NCI-H460 (cell line): ENCODE results near the gene CFAP298. TPM values are rescaled to one million over a fixed set of nuclear protein-coding genes. Genes with fewer than 3 reads are reported as not detected.
"Not testable (repeated sequence)": the region's sequence is repeated elsewhere in the genome, so short reads cannot be mapped to it uniquely, and the experiment has no call there.

ENCODE experiments used
- DNase-seq: peaks from one replicate; pipeline ENCODE4 v3.0.0-alpha.2; 2016; ENCODE audit warnings: low read depth; ENCODE audit errors: extremely low read depth
- polyA plus RNA-seq: library from polyadenylated mRNA; depleted of rRNA; stranded (reverse); fragments of >200 nt; gene quantifications from 2 replicates; pipeline ENCODE4 v1.2.3, GENCODE V29; 2014; cell fraction: nucleus; rRNA removed
- total RNA-seq: library from RNA; depleted of rRNA; stranded (reverse); fragments of >200 nt; shearing (Covaris generic); gene quantifications from 2 replicates; pipeline ENCODE4 v1.2.3, GENCODE V29; 2014; rRNA removed

CFAP298 gene, protein sequence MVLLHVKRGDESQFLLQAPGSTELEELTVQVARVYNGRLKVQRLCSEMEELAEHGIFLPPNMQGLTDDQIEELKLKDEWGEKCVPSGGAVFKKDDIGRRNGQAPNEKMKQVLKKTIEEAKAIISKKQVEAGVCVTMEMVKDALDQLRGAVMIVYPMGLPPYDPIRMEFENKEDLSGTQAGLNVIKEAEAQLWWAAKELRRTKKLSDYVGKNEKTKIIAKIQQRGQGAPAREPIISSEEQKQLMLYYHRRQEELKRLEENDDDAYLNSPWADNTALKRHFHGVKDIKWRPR
- total RNA-seq = 44.5 and 52.7 TPM in 2 replicates
- 43.0 and 59.4 TPM in 2 replicates for polyA plus RNA-seq

DNA sequence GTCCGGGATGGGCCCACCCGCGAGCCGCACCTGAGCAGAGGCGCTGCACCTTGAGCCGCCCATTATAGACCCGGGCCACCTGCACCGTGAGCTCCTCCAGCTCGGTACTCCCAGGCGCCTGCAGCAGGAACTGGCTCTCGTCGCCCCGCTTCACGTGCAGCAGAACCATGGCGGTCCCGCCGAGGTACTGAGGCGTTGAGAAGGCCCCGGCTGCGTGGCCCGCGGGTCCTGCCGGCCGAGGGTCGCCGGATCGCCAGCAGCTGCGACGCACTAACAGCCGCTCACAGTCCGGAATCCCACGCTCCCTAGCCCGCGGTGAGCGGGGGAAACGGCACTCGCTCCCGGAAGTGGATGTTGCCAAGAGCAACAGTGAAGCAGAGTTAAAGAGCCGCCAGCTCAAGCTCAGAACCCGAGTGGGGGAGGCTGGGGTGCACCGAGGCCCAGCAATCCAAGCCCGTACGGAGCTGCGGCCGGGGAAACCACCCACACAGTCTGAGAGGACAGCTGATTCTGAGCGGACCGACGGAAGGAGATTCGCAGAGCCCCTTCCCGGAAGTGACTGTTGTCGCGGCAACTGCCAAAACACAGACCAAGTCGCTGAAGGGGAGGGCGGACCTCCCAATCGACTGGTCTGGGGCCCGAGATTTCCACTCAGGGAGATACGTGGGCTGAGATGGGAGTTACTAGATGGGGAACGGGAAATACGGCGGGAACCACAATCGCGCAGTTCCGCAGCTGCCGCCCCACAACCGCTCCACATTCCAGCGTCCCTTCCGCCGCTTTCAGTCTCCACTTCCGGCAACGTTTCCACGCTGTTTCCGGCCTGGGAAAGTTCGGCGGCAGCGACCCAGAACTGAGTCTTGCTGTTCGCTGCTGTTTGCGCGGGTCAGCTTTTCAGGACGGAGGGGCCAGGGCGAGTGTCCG, at the start of gene CFAP298:
CFAP298 (minus strand) TSS at position 303 of the 924 bp plus-strand sequence; CDS start at position 169, 134 bp downstream.
- peak; percentile 71 for DNase-seq

DNA sequence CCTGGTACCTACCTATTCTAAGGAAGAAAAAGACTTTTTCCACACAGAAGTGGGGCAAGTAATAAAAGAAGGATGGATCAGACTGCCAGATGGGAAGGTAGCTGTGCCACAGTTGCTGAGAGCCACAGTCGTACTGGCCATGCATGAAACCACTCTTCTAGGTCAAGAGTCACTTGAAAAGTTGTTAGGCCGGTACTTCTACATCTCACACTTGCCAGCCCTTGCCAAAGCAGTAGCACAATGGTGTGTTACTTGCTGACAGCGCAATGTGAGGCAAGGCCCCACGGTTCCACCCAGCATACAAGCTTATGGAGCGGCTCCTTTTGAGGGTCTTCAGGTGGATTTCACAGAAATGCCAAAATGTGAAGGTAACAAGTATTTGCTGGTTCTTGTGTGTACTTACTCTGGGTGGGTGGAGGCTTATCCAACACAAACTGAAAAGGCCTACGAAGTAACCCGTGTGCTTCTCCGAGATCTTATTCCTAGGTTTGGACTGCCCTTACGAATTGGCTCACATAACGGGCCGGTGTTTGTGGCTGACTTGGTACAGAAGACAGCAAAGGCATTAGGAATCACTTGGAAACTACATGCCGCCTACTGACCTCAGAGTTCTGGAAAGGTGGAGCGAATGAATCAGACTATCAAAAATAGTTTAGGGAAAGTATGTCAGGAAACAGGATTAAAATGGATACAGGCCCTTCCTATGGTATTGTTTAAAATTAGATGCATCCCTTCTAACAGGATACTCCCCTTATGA, 49.0 kb upstream of the CFAP298 start:
- not testable (repeated sequence) for DNase-seq

DNA sequence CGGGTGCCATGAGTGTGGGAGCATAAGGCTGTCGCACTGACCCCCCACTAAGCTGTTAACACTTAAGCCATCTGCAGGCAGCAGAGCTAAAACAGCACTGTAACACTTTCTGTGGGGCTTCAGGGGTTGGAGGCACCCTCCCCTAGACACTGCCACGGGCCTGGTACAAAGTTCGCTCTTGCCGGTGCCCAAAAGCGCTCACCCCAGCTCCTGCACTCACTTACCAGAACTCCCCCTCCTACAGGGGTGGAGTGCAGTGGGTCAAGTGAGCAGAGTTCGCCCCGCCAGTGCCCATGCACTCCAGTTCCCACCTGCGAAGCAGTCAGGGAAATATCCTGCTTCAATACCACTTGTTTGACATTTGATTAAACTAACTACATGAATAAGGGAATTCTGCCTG, 46.3 kb upstream of the CFAP298 start:
- no peak for DNase-seq

DNA sequence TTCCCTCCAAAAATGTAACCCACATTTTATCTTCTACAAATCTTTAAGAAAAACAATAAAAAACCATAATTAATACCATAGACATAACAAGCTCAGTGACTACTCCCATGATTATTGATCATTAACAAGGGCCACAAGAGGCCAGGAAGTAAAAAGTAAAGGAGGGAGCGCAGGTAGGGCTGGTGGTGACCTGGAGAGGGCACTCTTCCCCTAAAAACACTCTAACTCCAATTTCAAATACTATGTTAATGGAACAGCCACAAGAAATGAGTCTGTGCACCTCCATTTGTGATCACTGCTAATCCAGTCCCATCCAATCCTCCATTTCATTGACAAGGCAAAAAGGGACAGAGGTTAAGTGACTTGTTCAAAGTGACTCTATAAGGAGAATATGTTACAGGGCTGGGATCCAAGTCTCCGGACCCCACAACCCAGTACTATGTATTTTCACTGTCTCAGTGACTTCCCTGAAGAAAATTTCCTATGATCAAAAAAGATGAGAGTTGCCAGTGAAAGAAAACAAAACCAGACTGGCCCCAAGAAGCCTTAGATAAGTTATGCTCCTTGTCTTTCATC, 41.2 kb upstream of the CFAP298 start:
- DNase-seq = peak; percentile 15

DNA sequence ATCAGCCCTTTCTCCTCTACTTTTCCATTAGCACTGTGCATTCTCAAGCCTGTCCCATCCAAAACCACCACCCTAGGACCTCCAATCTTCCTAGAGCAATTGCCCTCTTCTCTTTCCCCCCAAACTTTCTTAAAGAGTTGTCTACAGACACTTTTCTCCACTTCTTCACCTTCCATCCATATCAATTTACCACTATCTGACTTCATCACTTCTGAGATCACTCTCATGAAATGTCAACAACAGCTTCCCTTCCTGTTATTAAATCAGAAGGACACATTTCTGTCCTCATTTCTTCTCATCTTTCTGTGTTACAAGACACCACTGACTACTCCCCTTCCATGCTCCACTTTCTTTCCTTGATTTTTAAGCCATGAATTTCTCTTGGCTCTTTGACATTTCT, 36.0 kb upstream of the CFAP298 start:
- no peak for DNase-seq

DNA sequence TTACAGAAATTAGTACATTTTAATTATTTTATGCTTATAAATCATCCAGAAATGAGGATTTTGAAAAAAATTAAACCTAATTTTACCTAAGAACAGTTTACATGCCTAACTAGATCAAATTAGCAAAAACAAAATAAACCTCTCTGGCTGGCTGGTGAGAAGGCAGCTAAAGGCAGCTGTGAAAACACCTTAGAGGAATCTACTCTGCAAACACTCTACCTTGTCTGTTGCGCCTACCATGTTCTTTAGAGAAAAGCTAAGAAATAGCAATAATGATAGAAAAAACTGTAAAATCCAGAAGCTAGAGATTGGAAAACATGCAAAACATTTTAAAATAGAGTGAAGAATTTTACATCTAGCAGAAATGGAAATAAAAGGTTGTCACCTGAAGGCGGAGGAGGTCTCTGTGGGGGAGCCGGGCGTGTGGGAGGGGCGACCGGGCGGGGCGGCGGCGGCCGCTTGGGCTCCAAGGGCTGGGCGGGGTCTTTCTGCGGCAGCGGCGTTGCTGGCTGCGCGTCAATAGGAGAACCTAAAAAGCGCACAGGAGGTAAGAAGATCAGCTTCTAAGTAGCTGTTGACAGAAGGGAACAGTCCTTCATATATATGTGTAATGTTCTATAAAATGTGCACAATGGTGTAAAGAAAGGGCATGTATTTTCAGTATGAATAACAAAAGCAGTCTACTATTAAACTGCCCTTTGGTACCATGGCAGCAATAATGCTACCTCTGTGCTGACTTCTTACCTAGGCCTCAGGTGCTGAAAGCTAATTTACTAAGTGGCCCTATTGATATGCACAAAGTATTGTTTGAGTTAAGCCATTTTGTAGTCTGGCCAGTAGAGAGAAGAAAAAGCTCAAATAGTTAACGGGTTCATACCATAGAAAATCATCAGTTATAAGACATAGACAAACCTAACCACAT, 33.3 kb upstream of the CFAP298 start:
- no peak for DNase-seq

DNA sequence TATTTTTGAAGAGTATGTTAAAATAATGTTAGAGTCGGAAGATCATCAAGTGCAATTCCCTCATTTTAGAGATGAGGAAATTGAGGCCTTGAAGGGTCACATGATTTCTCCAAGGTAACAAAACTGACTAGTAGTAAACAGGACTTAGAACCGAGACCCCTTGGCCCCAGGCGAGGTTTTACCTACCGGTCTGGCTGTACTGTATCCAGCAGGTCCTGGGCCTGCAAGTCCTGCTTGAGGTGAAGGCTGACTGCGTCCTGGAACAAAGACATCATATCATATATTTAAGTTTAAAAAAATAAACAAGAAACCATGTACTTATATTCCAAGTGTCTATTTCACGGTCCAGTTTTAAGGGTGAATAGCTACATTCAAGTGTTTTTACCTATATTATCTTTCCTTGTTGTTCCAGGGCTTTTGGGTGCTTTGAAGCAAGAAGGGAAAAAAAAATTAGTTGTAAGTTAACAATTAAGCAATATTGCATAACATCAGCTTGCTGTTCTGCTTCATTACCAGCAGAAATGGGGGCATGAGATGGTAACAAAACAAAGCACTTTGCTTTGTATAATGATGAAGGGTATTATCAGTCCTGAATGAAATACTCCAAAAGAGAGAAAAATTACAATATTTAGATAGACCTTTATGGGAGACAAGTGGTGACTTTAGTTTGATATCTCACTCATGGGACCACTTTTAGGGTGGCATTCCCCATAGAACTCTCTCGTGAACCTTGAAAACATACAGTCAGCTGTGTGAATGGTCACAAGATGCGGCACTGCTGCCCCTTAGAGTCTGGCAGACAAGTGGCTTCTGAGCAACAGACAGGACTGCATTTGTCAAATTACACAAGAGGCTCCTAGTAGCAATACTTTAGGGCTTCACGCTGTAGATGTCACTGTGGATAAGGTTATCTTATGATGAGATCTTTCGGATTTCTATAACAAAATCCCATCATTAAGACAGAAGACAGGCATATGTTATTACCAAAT, 29.8 kb upstream of the CFAP298 start:
- DNase-seq = no peak

DNA sequence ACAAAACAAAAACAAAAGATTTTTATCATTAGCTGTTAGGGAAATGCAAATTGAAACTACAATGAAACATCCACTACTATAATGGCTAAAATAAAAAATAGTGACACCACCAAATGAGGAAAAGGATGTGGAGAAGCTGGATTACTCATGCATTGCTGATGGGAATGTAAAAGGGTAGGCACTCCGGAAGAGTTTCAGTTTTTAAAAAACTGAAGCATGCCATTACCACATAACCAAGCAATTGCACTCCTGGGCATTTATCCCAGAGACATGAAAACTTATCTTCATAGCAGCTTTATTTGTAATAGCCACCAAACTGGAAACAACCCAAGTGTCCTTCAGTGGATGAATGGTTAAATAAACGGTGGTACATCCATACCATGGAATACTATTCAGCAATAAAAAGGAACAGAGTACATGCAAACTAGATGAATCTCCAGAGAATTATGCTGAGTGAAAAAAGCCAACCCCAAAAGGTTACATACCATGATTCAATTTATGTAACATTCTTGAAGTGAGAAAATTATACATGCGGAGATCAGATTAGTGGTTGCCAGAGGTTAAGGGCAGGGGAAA, 14.5 kb upstream of the CFAP298 start:
- DNase-seq = no peak

DNA sequence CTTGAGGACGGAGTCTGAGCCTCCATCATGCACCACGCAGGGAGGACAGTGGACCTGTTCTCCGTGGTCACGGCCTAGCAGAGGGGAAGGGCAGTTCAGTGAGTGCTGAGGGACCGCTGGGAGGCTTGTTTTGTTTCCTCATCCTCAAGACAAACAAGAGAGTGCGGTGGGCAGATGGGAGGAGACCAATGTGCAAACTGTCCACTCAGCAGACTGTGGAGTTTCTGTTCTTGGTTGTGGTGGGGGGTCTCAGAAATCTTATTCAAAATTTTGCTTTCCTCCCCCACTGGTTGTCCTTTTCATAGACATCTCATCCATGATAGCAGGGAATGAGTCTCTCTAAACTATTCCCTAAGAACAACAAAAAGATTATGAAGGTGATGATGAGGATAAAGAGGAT, 6.0 kb upstream of the CFAP298 start:
- not testable (repeated sequence) for DNase-seq

DNA sequence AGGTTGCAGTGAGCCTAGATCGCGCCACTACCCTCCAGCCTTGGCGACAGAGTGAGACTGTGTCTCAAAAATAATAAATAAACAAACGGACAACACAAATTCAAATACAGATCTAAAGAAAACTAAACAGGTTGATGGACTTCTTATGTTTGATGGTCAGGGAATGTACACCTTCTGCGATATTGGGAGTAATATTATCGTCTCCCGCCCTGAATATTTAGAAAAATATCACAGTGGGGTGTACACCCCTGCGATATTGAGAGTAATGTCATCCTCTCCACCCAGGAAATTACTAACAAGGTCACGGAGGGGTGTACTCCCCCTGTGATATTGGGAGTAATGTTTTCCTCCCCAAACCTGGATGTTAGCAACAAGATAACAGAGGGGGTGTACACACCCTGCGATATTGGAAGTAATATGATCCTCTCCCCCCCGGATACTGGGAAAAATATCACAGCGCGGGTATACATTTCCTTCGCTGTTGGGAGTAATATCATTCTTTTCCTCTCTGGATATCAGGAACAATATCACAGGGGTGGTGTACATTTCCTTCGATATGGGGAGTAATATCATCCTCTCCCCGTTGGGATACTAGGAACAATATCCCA, 1.4 kb upstream of the CFAP298 start:
- DNase-seq = no peak

DNA sequence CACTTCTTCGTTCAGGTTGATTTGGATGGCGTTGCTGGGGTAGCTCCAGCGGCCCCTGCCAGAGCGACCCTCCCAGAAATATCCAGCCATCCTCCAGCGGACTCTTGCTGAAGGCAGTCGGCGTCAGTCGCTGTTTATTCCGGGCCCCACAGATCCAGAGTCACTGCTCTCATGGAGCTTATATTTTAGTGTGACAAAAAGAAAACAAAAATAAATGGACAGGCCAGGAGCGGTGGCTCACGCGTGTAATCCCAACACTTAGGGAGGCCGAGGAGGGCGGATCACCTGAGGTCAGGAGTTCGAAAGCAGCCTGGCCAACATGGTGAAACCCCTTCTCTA, 791 bp upstream of the CFAP298 start:
- no peak for DNase-seq

DNA sequence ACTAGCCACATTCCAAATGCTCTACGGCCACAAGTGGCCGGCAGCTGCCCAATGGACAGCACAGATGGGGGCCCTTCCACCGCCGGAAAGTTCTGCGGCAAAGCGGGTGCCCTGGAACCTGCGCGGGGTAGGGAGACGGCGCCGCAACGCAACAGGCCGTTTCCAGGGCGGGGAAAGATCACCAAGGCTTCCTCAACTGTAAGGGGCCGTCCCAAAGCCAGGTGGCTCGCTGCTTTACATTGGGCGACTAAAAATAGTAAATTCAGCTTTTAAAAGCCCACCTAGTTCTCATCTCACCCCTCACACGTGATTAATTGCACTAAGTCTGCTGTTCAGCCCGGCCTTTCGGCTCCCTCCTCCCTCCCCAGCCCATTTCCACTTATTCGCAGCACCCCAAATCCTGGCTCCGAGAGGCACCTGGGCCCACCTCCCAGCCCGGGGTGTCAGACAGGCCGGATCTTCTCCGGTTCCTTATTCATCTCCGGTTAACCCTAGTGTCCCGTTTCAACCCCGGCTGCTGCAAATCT, 643 bp downstream of the CFAP298 start:
- no peak for DNase-seq

DNA sequence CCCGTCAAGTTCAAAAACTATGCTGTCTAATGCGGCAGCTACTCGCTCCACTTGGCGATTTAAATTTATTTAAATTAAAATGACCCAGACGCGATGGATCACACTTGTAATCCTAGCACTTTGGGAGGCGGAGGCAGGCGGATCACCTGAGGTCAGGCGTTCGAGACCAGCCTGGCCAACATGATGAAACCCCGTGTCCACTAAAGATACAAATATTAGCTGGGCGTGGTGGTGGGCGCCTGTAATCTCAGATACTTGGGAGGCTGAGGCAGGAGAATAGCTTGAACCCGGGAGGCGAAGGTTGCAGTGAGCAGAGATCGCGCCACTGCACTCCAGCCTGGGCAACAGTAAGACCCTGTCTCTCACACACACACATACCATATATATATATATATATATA, 1.2 kb downstream of the CFAP298 start:
- DNase-seq = not testable (repeated sequence)

DNA sequence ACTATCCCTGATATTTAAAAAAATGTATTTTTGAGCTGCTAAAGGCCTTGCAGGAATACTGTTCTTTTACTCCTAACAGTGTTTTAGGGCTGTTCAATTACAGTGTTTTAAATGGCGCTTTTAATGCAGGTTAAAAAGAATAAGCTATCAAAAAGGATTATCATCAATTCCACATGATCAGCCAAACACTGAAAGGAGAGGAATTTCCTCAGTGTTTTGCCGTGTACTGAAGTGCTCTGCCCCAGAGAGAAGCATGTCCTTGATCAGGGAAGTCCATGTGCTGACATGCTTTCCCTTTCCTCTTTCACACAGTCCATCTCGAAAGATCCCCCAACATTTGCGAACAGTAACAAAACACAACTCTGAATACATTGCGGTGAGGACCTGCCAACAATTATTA, 3.3 kb downstream of the CFAP298 start:
- no peak for DNase-seq

DNA sequence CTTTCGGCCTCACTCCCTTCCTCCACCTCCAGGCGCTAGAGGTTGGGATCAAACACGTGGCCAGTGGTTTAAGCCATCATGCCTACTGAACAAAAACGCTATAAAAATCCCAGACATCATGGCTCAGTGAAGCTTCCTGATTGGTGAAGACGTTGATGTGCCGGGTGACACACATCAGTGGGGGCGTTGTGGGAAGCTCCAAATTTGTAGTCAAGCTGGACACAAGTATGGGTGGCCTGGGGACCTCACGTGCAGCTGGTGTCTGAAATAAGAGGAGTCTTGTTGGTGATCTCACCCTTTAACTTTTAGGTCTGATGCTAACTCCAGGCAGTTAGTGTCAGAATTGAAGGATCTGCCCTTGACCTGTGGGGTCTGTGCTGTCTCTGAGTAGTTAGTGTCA, 6.7 kb downstream of the CFAP298 start:
- no peak for DNase-seq

DNA sequence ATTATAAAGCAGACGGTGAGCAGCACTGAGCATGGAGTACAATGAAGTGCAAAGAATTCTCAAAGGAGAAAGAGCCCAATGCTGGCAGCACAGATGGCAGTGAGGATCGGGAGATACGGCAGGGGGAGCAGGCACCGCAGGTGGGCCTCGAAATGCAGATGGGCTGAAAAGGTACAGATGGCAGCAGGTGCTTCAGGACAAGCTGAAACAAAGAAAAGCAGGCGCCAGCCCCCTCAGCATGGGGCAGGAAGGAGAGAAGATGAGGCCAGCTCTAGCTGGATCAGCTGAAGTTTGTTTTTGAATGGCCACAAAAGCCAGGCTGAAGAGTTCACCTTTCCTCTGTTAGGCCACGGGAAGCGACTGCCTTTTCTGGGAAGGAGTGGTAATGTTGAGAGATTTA, 7.7 kb downstream of the CFAP298 start:
- no peak for DNase-seq

DNA sequence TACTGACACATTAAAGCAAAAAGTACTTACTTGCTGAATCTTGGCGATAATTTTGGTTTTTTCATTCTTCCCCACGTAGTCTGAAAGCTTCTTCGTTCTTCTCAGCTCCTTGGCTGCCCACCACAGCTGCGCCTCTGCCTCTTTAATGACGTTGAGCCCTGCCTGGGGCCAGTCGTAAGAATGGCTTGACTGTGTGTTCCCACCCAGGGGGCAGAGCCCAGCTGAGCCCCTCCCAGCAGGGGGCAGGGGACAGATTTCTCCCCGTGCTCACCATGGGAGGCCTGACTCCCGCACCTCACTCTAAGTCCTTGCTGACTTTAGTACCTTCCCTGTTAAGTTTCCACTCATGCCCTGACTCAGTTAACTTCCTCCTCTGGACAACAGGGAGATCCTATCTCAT, 9.0 kb downstream of the CFAP298 start:
- DNase-seq = no peak
